Measurements from ENCODE around the gene CPVL.

GRCh38 chr7:29065181-29065857 is 81.0 kb downstream of the CPVL start:
- TF ChIP-seq CTCF (IDR thresholded peaks at IDR 0.05) = no peak
- TF ChIP-seq POLR2A (IDR thresholded peaks at IDR 0.05) = no peak
- no peak for TF ChIP-seq POLR2AphosphoS5 (IDR thresholded peaks at IDR 0.05)

Data from breast epithelium (tissue), 3 donors.